SK-MEL-5 (cell line): ENCODE measurements around the gene CBFA2T2. TPM values are rescaled to one million over a fixed set of nuclear protein-coding genes. Genes with fewer than 3 reads are reported as not detected.

ENCODE experiments used
- DNase-seq: peaks from one replicate; pipeline ENCODE4 v3.0.0-alpha.2; 2016; ENCODE audit warnings: low read depth, low spot score
- in situ Hi-C: cut with HindIII; loops from 2 replicates; pipeline ENCODE4 v1.10.0; 2016; ENCODE audit warnings: low sequenced_read_pairs, high pct_unique_total_duplicates, low pct_unique_long_range_greater_than_20kb
- total RNA-seq: library from RNA; depleted of rRNA; stranded (reverse); fragments of >200 nt; shearing (Covaris generic); gene quantifications from 2 replicates; pipeline ENCODE4 v1.2.3, GENCODE V29; 2014

CBFA2T2 gene
- total RNA-seq, 1 experiment from 2014 or later: 6.0 TPM

DNA sequence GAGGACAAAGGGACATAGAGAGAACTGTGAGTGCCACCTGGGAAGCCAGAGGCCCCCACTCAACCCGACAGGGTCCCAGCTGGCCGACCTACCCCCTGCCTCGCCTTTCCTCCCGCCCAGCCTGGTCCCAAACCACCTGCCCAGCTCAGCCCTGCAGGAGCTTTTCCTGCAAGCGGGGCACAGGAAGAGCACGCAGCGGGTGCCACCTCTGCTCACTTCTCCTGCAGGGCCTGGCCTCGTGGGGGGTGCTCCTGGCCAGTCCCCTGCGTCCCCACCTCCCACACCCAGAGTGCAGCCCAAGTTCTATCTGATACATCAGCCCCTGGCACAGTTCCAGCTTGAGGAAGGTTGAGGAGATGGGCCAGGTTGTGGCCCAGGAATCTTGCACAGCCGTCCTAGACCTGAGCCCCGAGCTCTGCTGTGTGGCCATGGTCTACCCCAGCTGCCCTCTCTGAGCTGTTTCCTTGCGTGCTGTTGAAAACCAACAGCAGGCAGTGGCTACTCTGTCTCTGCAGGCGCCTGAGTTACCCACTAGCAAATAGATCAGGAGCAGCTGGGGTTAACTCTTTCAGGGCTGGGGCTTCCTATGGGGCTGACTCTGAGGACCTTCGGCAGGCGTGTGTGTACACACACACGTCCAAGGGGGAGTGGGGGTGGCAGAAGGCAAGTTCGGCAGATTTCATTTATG lies 182.7 kb downstream of the CBFA2T2 start:
- DNase-seq: no peak
- in situ Hi-C loops: no loop called here

DNA sequence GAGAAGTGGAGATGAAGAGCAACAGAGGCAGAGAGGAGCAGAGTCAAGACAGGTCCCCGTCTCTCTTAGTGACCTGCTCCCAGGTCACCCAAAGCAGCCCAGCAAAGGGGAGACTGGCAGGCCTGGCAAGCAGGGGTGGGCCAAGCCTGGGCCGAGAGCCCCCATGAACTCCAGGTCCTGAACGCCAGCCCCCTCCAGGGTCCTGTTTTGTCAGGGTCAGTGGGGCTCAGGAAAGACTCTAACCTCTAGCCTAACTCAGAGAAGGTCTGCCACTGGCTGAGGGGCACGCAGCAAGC lies 183.2 kb downstream of the CBFA2T2 start:
- DNase-seq: no peak
- in situ Hi-C loops: no loop called here

DNA sequence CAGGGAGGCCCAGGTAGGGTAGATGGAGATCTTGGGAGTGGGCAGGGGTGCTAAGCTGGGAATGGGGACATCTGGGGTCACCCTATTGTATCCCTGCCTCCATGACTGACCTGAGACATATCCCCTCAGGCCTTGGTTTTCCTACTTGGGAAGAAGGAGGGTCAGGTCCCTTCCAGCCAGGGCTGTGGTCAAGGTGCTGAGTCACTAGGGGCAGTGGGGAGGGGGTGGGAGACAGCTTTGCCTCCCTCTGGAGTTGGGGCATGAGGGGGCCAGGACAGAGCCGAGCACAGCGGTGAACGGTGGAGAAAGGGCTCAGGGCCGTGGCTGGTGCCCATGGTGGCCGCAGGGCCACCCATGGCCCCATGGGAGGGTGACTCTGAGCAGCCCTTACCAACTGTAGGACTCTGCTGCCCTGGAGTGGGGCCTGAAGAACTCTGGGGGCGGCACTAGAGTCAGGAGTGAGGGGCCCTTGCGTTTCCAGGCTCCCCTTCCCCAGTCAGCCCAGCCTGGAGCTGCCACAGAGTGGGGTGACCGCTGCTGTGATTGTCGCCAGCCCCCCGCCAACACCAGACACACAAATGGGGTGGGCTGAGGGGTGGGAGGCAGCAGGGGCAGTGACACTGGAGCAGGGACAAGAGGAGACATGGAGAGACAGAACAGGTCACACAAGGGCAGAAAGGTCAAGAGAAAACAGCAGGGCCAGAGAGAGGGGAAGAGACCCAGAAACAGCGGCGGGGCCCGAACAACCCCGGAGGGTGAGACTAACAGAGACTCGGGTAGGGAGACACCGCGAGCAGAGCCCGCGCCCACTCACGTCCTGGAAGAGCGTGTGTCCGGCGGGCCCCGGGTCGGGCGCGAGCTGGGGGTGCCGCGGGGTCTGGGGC lies 183.8 kb downstream of the CBFA2T2 start:
- DNase-seq: no peak
- in situ Hi-C loops: no loop called here

DNA sequence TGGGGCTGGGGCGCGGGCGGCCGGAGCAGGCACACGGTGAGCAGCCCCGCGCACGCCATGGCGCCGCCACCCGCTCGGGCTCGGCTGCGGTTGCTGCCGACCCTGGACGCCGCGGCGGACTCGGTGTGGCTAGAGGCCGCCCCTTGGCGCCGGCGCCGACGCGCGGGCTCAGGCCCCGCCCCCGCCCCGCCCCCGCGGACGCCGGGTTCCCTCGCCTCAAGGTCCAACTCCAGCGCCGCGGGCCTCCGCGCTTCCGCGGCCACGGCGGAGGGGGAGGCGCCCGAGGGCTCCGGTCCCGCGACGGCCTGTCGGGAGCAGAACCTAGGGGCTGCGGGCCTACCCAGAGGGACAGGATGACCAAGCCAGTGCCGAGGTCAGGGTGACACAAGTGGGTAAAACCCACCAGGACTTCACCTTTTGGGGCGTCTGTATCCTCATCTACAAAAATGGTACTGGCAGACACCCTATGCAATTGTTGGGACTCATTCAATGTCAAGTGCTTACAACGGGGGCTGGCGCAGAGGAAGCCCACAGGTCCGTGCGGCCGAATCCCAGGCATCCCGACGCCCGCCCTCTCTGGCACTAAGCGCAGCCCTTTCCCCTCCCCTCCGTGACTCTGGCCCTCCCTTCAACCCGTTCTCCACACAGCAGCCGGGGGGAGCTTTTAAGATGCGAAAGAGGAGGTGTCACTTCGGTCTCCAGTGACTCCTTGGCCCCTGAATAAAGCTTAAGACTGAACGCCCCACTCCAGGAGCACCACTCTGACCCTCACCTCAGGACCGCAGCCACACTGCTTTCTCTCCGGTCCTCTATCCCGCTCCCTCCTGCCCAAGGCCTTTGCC lies 184.6 kb downstream of the CBFA2T2 start, which contains the start of gene NECAB3:
NECAB3 (minus strand) TSS at position 135 of the 842 bp plus-strand sequence; CDS start at position 59, 76 bp downstream.
- in situ Hi-C loops: no loop called here
- DNase-seq: peak; percentile 68

DNA sequence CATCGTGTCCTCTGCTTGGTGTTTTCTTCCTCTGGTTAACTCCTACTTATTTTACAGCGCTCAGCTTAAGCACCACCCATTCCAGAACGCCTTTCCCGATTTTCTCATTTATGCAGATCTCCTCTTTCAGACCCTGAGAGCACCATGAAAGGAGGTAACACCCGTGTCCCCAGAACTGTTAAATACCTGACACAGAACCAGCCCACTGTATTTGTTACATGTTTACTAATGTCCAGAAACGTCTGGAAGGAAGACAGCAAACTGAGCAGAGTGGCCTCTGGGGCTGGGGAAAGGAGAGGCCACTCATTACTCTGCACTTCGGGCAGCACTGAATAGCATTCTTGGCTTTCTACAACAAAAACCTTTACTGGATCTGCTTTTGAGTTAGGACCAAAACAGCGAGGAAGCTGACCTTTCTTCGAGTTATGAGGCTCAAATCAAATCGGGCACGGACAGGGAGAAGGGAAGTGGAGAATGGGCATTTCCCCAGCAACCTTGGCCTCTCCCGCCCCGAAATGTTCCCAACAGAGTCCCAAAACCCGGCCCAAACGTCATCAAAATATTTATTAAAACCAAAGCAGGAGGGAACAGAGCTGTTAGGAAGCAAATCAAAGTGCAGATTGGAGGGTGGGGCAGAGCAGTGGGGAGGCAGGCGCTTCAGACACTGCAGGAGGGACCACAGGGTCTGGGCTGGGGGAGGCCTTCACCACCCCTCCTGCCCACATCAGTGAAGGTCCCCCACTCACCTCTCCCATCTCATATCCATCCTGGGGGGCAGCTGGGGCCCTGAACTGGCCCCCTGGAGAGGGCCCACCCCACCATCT lies 185.5 kb downstream of the CBFA2T2 start:
- DNase-seq: no peak
- in situ Hi-C loops: no loop called here

DNA sequence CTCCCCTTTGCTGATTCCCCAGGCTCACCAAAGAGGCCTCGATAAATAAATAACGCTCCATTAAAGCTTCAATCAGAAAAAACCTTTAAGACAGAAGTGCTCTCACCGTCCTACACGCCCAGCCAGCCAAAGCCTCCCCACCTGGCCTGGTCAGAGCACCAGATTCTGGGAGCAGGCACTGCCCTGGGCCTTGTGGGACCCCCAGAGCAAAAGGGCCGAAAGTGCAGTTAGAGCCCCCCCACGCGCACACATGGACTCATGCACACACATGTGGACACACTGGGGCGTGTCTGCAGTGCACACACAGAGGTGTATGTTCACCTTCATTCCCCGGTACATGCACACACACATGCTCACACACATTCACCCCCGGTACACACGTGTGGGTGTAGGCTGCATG lies 186.2 kb downstream of the CBFA2T2 start:
- DNase-seq: no peak
- in situ Hi-C loops: no loop called here

DNA sequence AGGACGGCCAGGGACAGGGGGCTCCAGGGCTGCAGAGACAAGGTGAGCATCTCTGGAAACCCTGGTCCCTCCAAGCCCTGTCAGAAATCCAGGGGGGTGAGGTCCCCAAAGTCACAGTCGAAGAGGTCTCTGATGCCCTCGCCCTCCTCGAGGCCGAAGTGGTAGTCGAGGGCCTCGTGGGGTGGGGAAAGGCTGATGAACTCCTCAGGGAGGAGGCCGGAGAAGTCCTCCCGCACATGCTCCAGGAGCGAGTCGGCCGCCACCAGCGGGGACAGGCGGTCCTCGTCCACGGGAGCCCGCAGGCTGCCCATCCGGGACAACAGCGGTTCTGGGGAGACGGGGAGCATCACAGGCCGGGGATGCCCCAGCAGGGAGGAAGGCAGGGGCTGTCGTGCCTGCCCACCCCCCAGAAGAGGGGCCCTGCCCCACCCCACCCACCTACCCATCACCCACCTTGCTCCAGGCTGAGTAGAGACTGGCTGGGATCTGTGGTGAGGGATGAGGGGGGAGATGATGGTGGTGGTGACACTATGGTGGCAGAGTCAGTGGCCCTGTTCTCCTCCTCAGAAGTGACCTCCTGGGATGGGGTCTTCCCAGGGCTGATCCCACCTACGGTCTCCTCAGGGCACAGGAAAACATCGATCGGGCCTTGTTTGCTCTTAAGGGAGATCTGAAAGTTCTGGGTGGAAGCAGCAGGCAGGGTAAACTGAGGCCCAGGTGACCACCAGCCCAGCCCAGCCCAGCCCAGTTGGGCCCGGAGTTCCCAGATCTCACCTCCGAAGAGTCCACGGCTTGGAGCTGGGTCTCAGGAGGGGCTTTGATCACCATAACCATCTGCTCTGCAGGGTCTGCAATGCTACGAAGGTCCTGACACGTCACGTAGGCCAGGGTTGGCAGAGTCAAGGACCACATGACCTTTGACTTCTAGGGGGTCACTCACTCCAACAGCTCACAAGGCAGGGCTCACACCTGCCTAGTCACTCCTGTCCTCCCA lies 187.1 kb downstream of the CBFA2T2 start:
- in situ Hi-C loops: no loop called here

DNA sequence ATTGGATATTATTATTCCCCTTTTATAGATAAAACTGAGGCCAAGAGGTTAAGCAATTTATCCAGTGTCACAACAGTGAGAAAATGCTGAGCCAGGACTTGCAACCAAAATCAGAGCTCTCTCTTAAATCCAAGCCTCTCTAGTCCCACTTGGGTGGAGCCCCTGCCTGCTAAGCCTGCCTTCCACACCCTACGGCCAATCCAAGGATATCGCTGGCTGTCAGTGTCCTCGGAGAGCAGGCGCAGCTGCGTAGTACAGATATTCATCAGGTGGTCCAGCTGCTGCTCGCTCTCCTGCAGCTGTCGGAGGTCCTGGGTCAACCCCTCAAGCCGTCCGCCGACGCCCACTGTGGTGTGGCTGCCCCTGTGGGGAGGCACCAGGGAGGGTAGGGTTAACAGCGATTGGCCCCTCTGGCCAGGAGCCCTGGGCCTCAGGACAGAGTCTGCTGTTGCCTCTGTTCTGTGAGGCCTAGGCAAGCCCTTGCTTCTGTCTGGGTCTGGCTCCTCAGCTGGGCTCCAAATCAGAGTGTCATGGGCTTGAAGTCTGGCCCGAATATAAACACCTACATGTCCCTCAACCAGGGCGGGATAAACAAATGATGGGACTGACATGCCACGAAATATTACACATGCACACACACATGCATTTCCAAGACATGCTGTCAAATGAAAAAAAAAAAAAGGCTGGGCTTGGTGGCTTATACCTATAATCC lies 188.3 kb downstream of the CBFA2T2 start:
- in situ Hi-C loops: no loop called here
- DNase-seq: no peak

More for the DNA sequence above, 187.1 kb downstream of the CBFA2T2 start:
- no peak for DNase-seq

DNA sequence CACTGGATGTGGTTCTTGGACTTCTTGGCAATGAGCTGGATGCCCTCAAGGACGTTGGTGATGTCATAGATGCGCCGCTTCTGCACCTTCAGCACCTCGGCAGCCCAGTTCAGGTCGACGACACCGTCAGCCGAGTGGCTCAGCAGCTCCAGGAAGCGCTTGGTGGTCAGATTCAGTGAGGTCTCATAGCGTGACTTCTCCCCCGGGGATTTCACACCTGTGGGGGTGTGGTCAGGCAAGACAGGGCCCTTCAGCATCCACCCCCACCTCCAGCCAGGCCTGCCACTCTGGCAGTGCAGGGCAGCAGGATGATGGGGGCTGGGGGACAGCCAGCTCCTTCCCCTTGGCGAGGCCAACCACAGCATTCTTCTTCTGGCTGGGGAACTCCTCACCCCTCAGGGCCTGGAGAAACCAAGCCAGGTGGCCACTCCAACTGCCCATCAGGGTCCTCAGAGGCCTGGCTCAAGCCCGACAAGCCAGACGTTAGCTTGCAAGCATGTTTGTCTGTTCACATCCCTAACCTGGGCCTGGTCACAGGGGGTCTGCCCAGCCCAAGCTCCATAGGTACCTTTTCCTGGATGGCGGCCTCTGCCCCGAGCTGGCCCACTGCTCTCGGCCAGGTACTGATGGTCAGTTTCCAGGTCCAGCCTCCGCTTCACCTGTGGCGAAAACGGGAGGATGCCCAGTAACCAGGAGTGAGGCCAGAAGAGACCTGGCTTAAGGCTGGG lies 190.0 kb downstream of the CBFA2T2 start:
- in situ Hi-C loops: no loop called here
- DNase-seq: no peak

DNA sequence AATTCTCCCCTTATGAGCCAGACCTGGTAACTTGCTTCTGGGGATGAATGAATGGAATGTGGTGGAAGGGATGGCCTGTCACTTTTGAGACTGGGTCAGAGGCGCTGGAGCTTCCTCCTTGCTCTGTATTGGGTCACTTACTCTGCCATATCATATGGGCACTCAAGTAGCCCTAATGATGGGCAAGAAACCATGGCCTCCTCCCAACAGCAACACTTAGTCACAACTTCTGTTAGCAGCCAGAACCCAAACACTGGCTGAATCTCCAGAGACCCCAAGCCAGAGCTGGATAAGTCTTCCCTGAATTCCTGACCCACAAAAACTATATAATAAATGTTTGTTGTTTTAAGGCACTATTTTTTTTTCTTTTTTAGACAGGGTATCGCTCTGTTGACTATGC lies 190.8 kb downstream of the CBFA2T2 start:
- no peak for DNase-seq
- in situ Hi-C loops: no loop called here

DNA sequence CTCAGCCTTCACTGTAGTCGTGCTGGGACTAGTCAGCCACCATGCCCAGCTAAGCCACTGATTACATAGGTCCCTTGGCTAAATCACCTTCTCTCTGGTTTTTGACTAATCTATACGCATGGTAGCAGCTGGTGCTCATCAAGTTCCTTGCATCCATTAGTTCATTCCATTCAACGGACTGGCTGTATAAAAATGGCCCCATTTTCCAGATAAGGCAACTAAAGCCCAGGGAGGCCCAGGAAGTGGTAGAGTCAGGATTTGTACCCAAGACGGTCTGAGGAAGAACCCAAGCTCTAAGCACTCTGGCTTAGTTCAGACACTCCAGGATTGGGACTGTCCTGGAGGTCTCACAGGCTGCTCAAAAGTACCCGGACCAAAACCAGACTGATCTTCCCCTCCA lies 191.4 kb downstream of the CBFA2T2 start:
- in situ Hi-C loops: no loop called here
- DNase-seq: no peak

DNA sequence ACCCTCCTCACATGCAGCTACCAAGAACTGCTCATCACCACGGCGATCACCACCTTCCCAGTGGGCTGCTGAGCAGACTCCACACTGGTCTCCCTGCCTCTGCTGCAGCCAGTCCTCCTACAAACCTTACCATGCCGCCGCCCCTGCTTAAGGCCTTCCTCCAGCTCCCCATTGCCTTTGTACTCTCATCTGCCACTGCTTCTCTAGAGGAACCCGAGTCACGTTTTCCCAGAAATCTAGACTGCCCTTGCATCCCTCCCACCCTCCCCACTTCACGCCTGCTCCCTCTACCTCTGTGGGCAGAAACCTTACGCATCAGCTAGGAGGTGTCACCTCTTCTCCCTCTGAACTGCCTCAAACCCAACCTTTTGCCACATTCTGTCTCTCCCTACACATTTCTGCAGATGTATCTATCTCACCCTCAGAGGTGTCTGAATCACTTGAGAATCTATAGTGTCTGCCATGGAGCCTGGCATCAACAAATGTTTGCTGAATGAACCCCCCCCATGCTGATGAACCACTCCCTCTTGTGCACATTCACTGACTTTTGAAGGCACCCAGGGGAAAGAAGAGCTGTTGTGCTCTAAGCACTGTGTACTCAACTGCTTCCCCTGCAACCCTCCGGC lies 191.9 kb downstream of the CBFA2T2 start:
- in situ Hi-C loops: no loop called here
- no peak for DNase-seq

DNA sequence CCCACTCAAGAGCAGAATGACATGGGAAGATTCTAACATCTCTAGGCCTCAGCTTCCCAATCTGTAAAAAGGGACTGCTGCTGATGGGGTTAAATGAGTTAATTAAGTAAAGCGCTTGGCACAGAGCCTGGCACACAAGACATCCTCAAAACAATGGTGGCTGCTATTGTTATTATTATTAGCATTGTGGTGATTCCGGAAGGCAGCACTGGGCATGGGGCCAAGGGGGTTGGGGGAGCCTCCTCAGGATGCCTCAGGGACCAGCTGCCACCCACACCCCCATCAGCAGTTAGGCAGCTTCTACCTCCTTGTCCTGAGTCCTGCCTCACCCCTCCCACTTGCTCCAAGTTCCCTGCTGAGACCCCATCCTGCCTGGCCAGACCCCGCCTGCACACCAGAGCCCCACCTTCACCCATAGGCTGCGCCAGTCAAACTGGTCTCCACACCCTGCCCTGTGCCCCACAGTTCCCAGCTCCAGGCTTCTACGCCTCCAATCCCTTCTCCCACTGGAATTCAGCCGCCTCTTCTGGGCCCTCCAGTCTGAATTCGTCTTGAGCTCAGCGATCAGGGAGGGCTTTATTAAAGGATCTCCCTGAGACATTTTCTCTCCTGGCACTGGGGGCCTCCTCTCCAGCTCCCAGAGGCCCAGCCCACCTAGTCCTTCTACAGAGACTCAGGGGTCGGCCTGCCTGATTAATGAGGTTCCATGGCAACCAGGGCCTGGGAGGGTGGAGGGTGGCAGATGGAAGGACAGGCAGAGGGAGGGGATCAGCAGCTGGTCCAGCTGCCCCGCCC lies 194.8 kb downstream of the CBFA2T2 start:
- in situ Hi-C loops: no loop called here
- DNase-seq: no peak
